ENCODE measurements around the gene CCDC17. TPM values are rescaled to one million over a fixed set of nuclear protein-coding genes. Genes with fewer than 3 reads are reported as not detected.

The CCDC17 gene
- total and polyA plus RNA-seq, 2 experiments from 2014 or later: 0.73 to 1.4 TPM

DNA sequence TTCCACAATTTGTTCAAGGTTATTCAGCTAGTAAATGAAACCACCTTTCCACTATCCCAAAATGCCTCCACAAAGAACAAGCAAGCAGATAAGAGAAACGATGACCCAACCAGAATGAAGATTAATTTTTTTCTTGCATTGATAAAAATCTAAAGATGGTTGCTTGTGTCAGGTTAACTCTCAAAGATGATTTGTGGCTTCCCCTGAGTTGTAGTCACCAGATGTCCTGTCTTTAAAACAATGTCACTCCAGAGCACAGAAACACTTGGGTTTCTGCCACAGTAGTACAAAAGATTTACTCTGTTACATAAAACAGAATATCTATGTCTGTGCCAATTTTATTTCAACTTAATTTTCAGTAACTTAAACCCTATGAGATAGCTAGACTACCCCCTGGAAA lies 11.4 kb upstream of the CCDC17 start:
- no peaks in the 10 kb centered on the region for H3K4me1 ChIP-seq (ENCODE audit: insufficient read depth)
- H3K79me2 ChIP-seq: peaks cover 12% of the 10 kb centered on the region
- WGBS (ENCODE audit: low lambda C conversion rate, missing lambda C conversion rate): 75% methylated on average over 1 of the region's 1 CpG
- DNase-seq (ENCODE audit: low spot score): no peak
- TF ChIP-seq EZH2 (IDR thresholded peaks at IDR 0.05; ENCODE audit: borderline replicate concordance): no peak
- no peak for TF ChIP-seq EZH2phosphoT487 (IDR thresholded peaks at IDR 0.05; ENCODE audit: low read depth, severe bottlenecking, unreplicated experiment)
- TF ChIP-seq, protein P1, sequence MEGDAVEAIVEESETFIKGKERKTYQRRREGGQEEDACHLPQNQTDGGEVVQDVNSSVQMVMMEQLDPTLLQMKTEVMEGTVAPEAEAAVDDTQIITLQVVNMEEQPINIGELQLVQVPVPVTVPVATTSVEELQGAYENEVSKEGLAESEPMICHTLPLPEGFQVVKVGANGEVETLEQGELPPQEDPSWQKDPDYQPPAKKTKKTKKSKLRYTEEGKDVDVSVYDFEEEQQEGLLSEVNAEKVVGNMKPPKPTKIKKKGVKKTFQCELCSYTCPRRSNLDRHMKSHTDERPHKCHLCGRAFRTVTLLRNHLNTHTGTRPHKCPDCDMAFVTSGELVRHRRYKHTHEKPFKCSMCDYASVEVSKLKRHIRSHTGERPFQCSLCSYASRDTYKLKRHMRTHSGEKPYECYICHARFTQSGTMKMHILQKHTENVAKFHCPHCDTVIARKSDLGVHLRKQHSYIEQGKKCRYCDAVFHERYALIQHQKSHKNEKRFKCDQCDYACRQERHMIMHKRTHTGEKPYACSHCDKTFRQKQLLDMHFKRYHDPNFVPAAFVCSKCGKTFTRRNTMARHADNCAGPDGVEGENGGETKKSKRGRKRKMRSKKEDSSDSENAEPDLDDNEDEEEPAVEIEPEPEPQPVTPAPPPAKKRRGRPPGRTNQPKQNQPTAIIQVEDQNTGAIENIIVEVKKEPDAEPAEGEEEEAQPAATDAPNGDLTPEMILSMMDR (IDR thresholded peaks at IDR 0.05; ENCODE audit: poor library complexity): no peak
- peaks cover 3% of the 10 kb centered on the region for H3K36me3 ChIP-seq (replicated peaks; ENCODE audit: insufficient read depth, low read depth)
- H2AFZ ChIP-seq: no peak overlapping the region
- H4K20me1 ChIP-seq (ENCODE audit: insufficient read depth, poor library complexity, severe bottlenecking): no peaks in the 10 kb centered on the region
- no peaks in the 10 kb centered on the region for H3K9me2 ChIP-seq (replicated peaks; ENCODE audit: insufficient read depth)
- no peaks in the 10 kb centered on the region for H3K9me3 ChIP-seq (ENCODE audit: low read depth)
- H3K4me2 ChIP-seq: no peak overlapping the region
- H3K27ac ChIP-seq: no peak overlapping the region
- no peaks in the 10 kb centered on the region for H3K27me3 ChIP-seq
- H3K4me3 ChIP-seq: no peak overlapping the region

- Histone ChIP-seq H3K9me3 (ENCODE audit: low read depth) (no peaks in the 10 kb centered on the region), H3K27me3 (no peaks in the 10 kb centered on the region), H4K20me1 (ENCODE audit: insufficient read depth, poor library complexity, severe bottlenecking) (no peaks in the 10 kb centered on the region), H3K4me1 (ENCODE audit: insufficient read depth) (no peaks in the 10 kb centered on the region), H3K36me3 (replicated peaks; ENCODE audit: insufficient read depth, low read depth) (peaks cover 3% of the 10 kb centered on the region), H3K79me2 (peaks cover 4% of the 10 kb centered on the region), H2AFZ (no peak overlapping the region), H3K4me2 (no peak overlapping the region), H3K9me2 (replicated peaks; ENCODE audit: insufficient read depth) (no peaks in the 10 kb centered on the region), H3K27ac (no peak overlapping the region), H3K4me3 (no peak overlapping the region)
- DNase-seq (ENCODE audit: low spot score): no peak
- 96% methylated on average over 1 of the region's 1 CpG for WGBS (ENCODE audit: low lambda C conversion rate, missing lambda C conversion rate)
- TF ChIP-seq EZH2 (IDR thresholded peaks at IDR 0.05; ENCODE audit: borderline replicate concordance) (no peak), EZH2phosphoT487 (IDR thresholded peaks at IDR 0.05; ENCODE audit: low read depth, severe bottlenecking, unreplicated experiment) (no peak)
- TF ChIP-seq, protein P1 (IDR thresholded peaks at IDR 0.05; ENCODE audit: poor library complexity): no peak
Measured at GRCh38 chr1:45630429-45630828, 6.6 kb upstream of the CCDC17 start.

- Histone ChIP-seq H3K4me3 (no peak overlapping the region), H2AFZ (no peak overlapping the region), H3K9me3 (ENCODE audit: low read depth) (no peaks in the 10 kb centered on the region), H4K20me1 (ENCODE audit: insufficient read depth, poor library complexity, severe bottlenecking) (no peaks in the 10 kb centered on the region), H3K79me2 (peaks cover 4% of the 10 kb centered on the region), H3K27ac (no peak overlapping the region), H3K9me2 (replicated peaks; ENCODE audit: insufficient read depth) (no peaks in the 10 kb centered on the region), H3K27me3 (no peaks in the 10 kb centered on the region), H3K4me1 (ENCODE audit: insufficient read depth) (no peaks in the 10 kb centered on the region), H3K36me3 (replicated peaks; ENCODE audit: insufficient read depth, low read depth) (peaks cover 3% of the 10 kb centered on the region), H3K4me2 (no peak overlapping the region)
- TF ChIP-seq EZH2 (IDR thresholded peaks at IDR 0.05; ENCODE audit: borderline replicate concordance) (no peak), EZH2phosphoT487 (IDR thresholded peaks at IDR 0.05; ENCODE audit: low read depth, severe bottlenecking, unreplicated experiment) (no peak)
- TF ChIP-seq, protein P1 (IDR thresholded peaks at IDR 0.05; ENCODE audit: poor library complexity): no peak
- no peak for DNase-seq (ENCODE audit: low spot score)
Measured at GRCh38 chr1:45629035-45629434, 5.2 kb upstream of the CCDC17 start.

Measured in hepatocyte (in vitro differentiated cells).